ENCODE results near the gene EHF.

GRCh38 chr11:34588701-34589100 lies 32.2 kb upstream of the EHF start:
- TF ChIP-seq PRDM10 (tag by site-specific recombination; IDR thresholded peaks at IDR 0.05) (no peak), ZNF311 (tag by site-specific recombination; IDR thresholded peaks at IDR 0.05; ENCODE audit: borderline replicate concordance) (no peak), ZNF747 (tag by site-specific recombination; IDR thresholded peaks at IDR 0.05) (no peak), CTCF (tag by site-specific recombination; IDR thresholded peaks at IDR 0.05) (no peak), ZNF19 (tag by site-specific recombination; IDR thresholded peaks at IDR 0.05; ENCODE audit: low read depth) (no peak), ZNF121 (tag by site-specific recombination; IDR thresholded peaks at IDR 0.05) (no peak), ZNF404 (tag by site-specific recombination; IDR thresholded peaks at IDR 0.05) (no peak)
